ES-I3 (cell line): ENCODE results near the gene ALG6.
"Not testable (repeated sequence)": the region's sequence is repeated elsewhere in the genome, so short reads cannot be mapped to it uniquely, and the experiment has no call there.

Experiments
- H3K36me3 ChIP-seq: 2 replicates; pipeline ENCODE4 v1.6.1; 2013; ENCODE audit warnings: mild to moderate bottlenecking, low read length, control low read depth, moderate library complexity; ENCODE audit not compliant: insufficient read depth
- H3K4me1 ChIP-seq: 2 replicates; pipeline ENCODE4 v1.6.1; 2013; ENCODE audit warnings: mild to moderate bottlenecking, control low read depth, low read length; ENCODE audit not compliant: insufficient read depth
- H3K9ac ChIP-seq: 2 replicates; pipeline ENCODE4 v1.6.1; 2013; ENCODE audit warnings: low read depth, mild to moderate bottlenecking, low read length, moderate library complexity
- H3K9me3 ChIP-seq: 2 replicates; pipeline ENCODE4 v1.6.1; 2013; ENCODE audit warnings: mild to moderate bottlenecking, low read length, moderate library complexity; ENCODE audit not compliant: control insufficient read depth, insufficient read depth

ALG6 gene

GRCh38 chr1:63466181-63466580, 98.8 kb downstream of the ALG6 start:
- Histone ChIP-seq H3K4me1 (no peaks in the 10 kb centered on the region), H3K9ac (no peak overlapping the region), H3K36me3 (no peaks in the 10 kb centered on the region; the same call in 1 of the 2 replicates), H3K9me3 (peaks cover 8% of the 10 kb centered on the region; the same call in 1 of the 2 replicates)

DNA sequence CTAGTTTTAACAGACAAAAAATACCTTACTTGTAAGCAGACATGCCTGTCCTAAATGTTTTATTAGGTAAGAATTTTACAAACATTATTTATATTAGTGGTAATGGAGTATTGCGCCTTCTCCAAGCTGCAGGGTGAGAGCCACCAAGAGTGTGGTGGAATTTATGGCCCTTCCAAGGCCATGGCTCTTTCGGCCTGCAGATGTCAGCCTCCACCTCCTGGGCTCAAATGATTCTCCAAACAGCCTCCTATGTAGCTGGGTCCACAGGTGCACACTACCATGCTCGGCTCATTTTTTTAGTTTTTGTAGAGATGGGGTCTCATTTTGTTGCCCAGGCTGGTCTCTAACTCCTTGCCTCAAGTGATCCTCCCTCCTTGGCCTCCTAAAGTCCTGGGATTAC, 99.3 kb downstream of the ALG6 start:
- H3K9me3 ChIP-seq: peaks cover 8% of the 10 kb centered on the region; the same call in 1 of the 2 replicates
- no peak overlapping the region for H3K9ac ChIP-seq
- no peaks in the 10 kb centered on the region for H3K4me1 ChIP-seq
- H3K36me3 ChIP-seq: no peaks in the 10 kb centered on the region; the same call in 1 of the 2 replicates

- not testable (repeated sequence) for H3K36me3 ChIP-seq, H3K9me3 ChIP-seq, H3K4me1 ChIP-seq, H3K9ac ChIP-seq
Observed at GRCh38 chr1:63468683-63469082, 101.3 kb downstream of the ALG6 start.

DNA sequence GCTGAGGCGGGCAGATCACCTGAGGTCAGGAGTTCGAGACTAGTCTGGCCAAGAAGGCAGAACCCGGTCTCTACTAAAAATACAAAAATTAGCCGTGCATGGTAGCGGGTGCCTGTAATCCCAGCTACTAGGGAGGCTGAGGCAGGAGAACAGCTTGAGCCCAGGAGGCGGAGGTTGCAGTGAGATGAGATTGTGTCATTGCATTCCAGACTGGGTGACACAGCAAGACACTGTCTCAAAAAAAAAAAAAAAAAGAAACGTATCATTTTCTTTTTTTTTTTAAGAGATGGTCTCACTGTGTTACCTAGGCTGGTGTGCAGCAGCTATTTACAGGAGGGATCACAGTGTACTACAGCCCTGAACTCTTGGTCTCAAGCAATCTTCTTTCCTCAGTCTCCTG, 108.3 kb downstream of the ALG6 start:
- Histone ChIP-seq H3K36me3 (peaks cover 3% of the 10 kb centered on the region; the same call in 1 of the 2 replicates), H3K4me1 (no peaks in the 10 kb centered on the region), H3K9me3 (peaks cover 2% of the 10 kb centered on the region; the same call in 1 of the 2 replicates), H3K9ac (no peak overlapping the region)

GRCh38 chr1:63480057-63480456, 112.6 kb downstream of the ALG6 start:
- Histone ChIP-seq H3K9me3 (no peaks in the 10 kb centered on the region; the same call in 1 of the 2 replicates), H3K4me1 (no peaks in the 10 kb centered on the region), H3K36me3 (peaks cover 3% of the 10 kb centered on the region; the same call in 1 of the 2 replicates), H3K9ac (no peak overlapping the region)

DNA sequence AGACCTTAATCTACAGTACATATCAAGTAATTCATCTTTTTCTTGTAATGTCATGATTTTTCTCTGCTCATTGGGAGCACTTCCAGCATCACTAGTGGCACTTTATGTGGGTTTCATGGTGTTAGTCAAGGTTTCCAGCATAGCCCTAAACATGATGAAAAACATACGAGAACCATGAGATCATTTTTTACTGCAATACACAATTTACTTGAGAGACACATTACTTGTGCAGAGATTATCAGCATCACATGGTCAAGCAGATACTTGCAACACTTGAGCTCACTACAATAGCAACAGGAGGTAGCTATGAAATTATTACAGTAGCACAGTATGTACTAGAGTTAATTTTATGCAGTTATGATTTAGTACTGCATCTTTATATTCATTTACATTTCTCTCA, 119.2 kb downstream of the ALG6 start:
- no peaks in the 10 kb centered on the region for H3K9me3 ChIP-seq
- no peaks in the 10 kb centered on the region; the same call in 1 of the 2 replicates for H3K36me3 ChIP-seq
- H3K9ac ChIP-seq: no peak overlapping the region
- H3K4me1 ChIP-seq: no peaks in the 10 kb centered on the region

DNA sequence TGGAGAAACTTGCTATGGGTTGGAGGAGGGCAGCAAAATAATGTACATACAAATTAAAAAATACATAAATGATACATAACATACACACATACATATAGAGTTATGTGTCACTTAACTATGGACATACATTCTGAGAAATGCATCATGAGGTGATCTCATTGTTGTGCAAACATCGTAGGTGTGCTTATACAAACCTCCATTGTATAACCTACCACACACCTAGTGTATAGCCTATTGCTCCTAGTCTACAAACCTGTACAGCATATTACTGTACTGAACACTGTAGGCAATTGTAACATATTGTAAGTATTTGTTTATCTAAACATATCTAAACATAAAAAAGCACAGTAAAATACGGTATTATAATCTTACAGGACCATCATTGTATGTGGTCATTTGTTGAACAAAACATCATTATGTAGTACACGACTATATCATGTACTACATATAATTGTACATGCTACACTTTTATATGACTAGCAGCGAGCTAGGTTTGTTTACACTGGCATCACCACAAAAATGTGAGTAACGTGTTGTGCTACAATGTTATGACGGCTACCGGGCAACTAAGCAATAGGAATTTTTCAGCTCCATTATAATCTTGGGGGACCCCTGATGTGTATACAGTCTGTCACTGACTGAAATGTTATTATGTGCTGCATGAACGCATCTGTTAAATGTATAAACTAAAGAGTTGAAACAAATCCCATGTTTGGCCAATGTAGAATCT, 120.1 kb downstream of the ALG6 start:
- H3K9me3 ChIP-seq: no peaks in the 10 kb centered on the region
- H3K36me3 ChIP-seq: no peaks in the 10 kb centered on the region; the same call in 1 of the 2 replicates
- H3K4me1 ChIP-seq: no peaks in the 10 kb centered on the region
- no peak overlapping the region for H3K9ac ChIP-seq
